Stimulated activated CD4-positive, alpha-beta T cell treated with anti-CD3 and anti-CD28 coated beads, Interleukin-2, amount 100 ng/mL, for 24 hours (primary cell): ENCODE data around the gene CPEB1.

Experiments used
- DNase-seq, 2 donors: peaks; one replicate each; pipeline ENCODE4 v3.0.0-alpha.2; 2020

Gene CPEB1

DNA sequence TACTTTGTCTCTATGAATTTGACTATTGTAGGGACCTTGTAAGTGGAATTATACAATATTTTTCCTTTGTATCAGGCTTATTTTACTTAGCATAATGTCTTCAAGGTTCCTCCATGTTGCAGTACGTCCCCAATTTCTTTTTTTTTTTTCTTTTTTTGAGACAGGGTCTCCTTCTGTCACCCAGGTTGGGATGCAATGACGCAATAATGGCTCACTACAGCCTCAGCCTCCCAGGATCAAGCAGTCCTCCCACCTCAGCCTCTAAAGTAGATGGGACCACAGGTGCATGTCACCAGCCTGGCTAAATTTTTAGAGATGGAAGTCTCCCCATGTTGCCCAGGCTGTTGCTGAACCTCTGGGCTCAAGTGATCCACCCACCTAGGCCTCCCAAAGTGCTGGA lies 66.5 kb downstream of the CPEB1 start:
- DNase-seq = no peak

DNA sequence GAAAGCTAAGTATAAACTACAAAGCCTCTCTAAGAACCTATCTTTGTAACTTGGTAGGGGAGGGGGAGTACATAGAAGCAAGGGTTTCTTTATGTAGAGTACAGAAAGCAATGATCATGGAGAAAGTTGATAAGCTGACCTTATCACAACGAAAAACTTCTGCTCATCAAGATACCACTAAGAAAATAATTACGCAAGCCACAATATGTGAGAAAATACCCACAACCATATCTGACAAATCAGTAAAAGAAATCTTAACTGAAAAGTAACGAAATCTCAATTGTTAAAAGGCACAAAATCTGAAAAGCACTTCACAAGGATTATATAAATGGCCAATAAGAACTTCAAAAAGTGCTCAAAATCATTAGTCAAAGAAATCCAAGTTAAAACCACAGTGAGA lies 71.8 kb downstream of the CPEB1 start:
- DNase-seq = no peak

DNA sequence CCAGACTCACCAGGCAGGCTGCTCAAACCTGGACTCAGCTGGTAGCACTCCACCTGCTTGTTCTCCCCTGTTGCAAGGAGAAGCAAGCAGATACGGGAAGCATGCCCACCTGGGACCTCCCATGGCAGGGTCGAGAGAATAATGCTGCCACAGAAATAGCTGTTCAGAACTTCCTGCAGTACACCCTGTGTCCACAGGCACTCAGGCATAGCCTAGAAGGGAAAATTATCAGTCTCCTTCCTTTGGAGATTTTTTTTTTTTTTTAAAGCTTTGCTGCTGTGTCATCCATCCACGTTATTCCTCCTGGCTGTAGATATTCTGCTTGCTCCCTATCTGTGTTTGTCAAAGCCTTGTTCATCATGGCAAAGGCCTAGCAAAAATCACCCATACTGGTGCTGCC lies 74.2 kb downstream of the CPEB1 start:
- DNase-seq = no peak

DNA sequence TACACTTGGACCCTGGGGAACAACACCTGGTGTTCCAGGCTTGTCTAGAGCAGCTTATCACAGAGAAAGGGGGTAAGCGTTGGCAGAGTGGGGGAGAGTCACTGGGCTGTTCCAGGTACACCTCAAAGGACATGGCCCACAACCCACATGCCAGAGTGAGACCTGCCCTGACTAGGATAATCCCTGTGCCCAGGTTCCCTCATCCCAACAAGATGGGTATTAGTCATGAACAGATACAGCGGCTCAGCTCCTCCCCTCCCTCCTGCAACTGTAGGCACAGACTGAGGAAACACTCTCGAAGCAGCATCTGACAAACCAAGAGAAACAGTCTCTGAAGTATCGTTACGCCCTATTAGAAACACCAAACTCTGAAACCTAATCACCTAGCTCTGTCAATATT lies 74.9 kb downstream of the CPEB1 start:
- no peak for DNase-seq

DNA sequence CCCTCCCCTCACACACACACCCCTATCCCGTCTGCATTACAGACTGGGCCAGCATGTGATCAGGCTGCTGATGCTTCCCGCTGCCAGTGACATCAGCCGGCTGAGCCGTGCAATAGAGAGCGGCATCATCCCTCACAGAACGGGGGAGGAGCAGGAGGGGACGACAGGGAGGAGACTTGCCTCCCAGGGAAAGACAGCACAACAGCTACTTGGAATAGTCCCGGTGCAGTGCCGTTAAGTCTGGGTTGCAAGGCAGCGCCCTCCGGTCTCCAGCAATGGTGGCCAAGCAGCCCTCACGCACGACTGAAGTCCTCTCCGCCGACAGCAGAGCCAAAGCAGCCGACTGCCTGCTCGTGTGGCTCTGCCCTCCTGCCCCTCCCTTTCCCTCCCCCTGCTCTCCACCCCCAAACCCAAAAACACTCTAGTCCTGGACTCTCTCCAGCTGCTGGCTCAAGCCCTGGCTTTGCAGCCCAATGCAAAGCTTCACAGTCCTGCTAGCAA lies 75.4 kb downstream of the CPEB1 start:
- DNase-seq = peak in 1 of 2 donors; percentile 5

DNA sequence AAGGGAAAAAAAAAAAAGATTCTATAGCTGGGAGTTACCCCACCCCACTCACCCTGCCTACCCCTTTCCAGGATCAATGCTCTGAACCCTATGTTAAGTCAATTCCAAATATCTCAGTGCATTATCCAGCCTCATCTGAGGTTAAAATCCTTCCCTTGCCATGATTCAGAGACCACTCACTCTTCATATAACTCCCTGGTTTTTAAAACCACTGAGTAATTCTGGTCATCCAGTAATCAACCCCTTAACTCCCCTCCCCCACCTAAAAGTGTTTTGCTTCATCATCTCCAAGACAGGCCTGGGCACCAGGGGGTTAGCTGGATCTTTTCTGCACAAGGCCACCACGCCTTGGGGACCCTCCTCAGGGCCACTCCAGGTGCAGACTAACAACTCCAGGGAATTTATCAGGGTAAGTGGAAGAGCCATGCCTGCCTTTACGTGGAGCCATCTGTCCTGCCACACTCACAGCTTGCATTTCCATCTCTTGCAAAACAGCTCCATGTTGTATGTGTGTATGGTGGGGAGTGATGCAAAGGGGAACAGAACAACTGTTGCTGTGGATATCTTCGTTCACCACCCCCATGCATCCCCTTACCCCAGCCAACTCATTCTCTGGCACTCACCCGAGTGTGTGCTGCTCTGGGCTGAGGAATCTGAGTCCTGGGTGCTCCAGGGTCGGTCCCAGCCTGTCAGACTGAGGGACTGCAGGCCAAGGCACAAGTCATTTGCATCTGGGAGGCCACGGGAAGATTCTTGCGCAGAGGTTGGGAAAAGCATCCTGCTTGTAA lies 76.2 kb downstream of the CPEB1 start:
- no peak for DNase-seq

DNA sequence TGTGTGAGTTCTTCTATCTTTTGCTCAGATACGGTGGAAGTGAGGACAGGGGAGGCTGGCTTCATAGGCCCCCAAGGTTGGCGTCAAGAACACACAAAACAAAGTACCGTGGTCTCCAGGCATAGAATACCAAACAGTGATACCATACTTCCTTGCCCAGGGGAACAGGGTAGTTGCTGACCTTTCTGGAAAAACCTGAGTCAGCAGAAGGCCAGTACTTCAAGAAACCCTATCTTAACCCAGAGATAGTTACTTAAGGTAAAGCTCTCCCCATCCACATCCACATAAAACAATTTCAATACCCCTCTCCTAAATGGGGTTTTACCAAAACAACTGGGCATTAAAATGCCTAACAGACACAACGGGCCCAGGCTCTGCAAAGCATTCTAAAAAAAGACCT lies 77.3 kb downstream of the CPEB1 start:
- DNase-seq = no peak

DNA sequence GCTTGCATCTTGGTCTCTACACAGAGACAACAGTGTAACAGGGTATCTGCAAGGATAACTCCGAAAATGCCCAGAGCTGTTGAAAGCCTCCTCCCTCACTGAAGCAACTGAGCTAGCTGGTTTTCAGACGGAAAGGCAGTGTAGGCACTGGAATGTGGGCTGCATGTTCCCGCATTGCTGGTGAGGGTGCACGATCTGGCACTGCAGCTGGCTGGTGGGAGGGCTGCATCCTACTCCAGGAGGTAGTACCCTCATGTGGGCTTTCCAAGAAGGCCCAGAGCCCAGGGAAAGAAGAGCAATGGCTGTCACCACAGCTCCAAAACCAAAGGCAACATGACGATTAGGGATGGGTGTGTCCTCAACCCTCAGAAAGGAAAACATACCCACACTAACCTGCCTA lies 78.2 kb downstream of the CPEB1 start:
- no peak for DNase-seq

DNA sequence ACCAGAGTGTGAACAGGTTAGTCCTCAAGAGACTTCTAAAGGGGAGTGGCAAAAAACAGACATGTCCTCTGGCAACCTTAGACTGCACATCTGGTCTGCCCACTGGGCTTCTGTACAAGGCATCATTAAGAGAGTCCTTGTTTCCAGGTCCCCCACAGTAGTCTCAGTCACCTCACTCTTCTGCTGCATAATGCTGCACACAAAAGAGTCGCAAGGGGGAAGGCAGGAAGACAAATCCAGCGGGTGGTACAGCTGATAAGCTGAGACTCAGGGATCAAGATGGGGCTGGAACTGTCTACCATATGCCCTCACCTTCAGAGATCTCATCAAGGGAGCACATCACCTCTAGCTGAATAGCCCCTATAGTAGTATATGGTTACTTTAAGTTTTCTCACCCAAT lies 79.5 kb downstream of the CPEB1 start:
- no peak for DNase-seq

DNA sequence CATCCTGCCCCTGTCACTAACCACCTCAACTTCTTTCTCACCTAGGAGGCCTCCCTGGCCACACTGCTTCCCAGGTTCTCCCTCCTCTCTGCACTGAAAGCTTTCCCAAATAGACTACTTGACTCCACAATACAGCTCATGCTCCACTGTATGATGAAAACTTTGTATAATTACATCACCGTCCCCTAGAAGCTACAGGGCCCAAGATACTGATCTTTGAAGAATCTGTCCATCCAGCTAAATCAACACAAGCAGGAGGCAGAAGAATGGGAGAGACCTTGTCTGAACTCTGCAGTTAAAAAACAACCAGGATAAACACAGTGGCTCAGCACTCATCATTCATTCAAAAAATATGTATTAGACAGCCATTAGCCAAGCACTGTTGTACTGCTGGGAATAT lies 80.5 kb downstream of the CPEB1 start:
- DNase-seq = no peak

DNA sequence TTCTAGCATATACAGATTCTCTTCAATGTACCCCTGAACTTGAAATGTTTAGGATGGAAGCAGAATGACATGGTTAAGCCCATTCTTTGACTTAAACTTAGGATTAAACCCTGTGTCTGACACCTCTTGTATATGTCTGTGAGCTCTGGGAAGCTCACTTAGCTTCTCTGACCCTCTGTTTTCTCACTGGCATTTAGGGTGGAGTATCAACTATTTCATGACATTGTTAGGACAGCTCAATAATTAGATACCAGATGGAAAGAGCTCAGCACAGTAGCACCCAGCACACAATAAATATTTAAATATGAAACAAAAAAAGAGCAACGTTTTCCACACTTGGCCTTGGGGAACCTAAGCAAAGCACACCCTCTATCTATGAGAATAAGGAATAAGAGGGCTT lies 88.7 kb downstream of the CPEB1 start:
- no peak for DNase-seq

DNA sequence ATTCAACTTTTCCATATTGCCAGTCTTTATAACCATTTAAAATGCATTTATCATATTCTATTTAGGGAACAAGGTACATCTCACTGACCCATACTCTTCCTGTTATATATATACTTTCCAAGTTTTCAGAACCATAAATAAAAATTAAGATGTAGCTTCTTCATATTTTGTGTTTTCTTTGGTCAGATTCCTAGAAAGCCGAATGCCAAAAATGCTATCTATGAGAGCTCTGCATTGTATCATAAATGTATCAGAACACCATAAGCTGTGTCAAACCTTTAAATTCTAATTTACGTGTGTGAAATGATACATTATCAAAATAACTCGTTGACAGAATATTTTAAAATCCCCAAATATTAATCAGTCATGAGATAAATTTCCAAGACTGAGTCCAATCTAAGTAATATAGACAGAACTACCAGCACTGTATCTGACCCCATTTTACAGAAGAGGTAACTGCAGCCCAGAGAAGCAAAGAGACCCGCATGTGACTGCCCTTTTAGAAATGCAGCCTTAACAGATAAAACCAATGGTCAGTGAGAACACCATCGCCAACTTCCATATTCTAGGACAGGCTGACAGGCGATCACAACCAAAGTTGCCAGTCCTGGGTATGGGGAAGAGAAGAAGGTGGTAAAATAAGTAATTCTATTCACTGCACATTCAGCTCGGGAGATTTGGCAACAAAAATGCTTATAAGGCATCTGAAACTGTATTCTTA lies 90.7 kb downstream of the CPEB1 start:
- DNase-seq = no peak

DNA sequence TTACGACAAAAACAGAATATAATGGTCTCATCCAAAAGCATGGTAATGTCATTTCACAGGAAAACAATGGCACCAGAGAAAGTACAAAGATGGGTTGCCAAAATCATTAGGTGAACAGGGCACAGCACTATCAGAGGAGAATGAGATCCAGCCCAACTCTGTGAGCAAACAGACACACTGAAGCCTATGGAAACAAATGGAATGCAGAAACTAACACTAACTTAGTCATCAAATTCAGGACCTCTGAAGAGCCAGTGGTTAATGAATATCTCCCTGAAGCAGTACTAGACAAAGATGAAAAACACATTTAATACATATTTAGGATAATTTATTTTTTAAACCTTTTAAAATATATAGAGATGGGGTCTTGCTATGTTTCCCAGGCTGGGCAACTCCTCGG lies 92.3 kb downstream of the CPEB1 start:
- no peak for DNase-seq

DNA sequence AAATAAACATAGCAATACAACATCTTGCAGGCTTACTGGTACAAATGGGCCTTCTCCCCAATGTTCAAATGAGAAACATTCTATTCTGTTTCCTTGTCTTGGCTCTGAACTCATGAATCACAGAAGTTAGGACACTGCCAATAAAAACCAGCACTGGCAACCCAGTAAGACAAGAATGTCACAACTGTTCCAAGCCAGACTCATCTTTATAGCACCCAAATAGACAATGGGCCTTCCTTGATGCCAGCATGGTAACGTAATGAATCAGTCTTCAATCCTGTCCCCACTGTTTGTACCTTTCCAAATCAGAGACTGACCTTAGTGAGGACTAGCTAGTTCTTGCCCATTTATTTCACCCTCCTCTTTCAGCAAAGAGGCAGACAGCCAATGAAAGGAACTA lies 92.8 kb downstream of the CPEB1 start:
- DNase-seq = no peak

DNA sequence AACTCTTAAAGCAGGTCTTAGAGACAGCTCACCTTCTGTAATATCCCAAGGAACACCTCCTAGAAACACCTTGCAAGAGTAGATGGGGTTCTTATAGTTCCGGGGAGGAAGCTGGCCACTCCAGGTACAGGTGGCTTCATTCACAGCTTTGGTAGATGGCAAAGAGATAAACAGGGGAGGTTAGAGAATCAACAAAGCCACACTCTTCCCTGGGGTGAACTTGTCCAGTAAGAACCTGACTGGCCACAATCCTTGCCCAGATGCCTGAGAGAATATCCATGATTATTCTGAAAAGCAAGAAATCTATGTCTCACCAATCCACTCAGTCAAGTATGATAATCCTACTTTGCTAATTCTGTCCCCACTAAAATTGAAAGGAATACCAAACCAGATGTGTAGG lies 93.3 kb downstream of the CPEB1 start:
- no peak for DNase-seq

DNA sequence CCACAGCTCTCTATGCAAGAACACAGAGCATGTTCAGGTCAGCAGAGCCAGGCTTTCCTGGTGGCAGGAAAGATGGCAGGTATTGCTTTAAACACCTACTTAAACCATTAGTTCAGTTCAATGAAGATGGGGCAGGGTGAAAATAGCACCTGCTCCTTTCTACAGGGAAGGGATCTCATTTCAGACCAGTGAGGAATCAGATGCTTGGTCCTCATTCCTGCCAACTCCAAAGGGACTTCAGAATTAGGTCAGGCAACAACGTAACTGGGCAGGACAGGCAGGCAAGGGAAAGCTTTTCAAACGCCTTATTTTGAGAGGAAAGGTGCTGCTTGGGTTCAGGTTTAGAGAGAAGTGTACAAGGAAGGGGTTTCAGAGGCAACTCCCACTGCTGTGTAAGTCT lies 94.3 kb downstream of the CPEB1 start:
- DNase-seq = no peak

DNA sequence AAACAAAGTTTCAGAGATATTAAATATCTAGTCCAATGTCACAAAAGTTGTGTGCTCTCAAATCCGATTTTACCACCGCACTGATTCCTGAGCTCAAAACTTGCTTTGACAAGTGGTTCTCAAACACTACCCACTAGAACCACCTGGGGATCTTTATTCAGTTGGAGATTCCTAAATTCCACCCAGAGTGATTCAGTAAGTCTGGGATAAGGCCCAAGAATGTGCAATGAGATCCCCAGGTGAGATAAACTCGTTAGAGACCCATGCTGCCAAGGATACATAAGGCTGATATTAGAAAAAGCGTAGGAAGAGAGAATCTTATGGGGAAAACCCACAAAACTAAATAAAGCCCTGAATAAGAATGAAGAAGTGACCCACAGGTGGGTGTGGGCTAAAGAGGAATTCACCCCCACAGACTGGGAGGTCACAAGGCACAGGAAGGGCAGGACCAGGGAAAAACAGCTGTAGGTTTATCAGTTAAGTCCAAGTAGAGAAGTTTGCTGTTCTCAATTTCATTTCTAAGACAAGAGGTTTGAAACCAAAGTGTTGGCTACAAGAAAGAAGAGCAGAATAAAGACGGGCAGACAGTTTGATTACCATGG lies 95.4 kb downstream of the CPEB1 start:
- DNase-seq = no peak

DNA sequence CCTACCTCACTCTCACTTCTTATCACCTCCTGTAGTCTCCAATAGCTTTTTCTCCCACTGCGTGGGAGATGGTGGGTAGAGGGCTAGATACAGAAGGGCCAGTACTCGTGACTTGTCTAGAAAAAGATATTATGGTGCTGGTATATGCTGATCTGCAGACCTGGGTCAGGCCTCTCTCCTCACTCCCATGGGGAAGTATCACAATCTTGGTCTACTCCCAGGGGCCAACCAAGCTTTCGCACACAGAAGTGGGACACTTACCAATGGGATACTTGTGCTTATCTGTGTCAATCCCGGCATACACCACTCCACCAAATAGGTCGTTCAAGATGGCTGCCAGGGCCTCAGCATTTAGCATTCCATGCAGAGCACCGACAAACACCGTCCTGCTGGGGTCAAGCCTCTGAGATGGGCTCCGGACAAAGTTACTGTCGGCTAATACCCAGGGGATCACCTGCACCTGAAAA lies 97.9 kb downstream of the CPEB1 start:
- no peak for DNase-seq

DNA sequence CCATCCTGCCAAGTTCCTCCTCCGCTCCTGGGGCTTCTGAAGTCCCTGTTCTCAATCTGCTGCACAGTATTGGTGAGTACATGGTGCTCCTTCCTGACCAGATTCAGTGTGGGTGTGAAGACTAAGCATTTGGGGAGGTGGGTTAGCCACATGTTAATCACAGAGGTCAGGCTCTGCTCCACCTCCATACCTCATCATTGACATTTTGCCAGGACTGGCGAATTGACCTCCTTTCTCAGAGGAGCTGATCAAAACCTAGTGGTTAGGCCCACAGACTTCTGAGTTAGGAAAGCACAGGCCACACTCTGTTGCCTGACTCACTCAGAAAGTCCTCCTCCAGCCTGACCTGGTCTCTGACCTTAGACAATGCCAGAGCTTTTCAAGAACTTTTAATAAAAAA lies 98.5 kb downstream of the CPEB1 start:
- DNase-seq = no peak

DNA sequence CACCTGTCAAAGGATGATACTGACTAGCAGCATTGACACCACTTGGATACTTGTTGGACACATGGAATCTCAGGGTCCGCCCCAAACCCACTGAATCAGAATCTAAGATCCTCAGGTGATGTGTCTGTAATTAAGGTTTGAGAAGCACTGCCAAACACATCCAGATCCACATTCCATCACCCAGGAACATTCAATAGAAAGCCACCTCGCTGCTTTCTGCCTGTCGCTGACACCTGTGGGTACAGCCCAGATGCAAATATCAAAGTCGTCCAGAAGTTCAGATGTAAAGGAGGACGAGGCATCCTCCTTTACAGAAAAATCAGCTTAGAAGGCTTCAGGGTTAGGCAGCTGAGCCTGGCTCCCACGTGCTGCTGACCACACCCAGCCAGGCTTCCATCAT lies 101.7 kb downstream of the CPEB1 start:
- DNase-seq = no peak

DNA sequence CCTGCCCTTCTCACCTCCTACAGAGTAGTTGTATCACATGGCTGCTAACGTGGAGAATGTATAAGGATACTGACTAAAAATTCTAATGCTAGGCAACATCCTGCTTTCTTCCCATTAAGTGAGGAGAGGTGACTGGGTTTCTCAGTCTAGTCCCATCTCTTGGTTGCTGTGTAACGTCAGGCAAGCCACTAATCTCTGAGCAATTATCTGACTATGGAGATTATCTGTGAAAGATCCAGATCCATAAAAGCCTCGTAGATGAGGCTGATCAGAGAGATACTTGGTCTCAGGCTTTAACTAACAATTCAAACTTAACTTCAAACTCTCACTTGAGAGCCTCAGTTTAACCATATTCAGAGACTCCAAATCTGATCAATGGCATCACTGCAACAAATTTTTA lies 102.2 kb downstream of the CPEB1 start:
- no peak for DNase-seq

DNA sequence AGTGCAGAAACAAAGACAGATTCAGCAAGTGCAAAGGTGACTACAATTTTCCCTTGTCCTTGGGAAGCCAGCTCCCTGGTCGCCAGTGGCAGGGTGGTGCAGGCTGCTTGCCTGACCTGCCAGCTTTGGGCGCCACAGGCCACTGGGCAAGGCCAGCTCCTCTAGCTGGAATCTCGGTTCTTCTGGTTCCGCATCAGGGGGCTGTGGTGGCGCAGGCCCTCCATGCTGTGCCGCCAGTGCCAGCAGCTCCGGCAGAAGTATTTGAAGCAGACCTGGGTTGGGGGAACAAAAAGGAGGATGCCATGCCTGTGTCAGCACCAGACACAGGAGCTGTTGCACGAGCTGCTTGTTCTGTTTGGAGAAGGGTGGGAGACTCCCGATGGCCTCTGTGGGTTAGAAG lies 102.7 kb downstream of the CPEB1 start:
- DNase-seq = no peak

DNA sequence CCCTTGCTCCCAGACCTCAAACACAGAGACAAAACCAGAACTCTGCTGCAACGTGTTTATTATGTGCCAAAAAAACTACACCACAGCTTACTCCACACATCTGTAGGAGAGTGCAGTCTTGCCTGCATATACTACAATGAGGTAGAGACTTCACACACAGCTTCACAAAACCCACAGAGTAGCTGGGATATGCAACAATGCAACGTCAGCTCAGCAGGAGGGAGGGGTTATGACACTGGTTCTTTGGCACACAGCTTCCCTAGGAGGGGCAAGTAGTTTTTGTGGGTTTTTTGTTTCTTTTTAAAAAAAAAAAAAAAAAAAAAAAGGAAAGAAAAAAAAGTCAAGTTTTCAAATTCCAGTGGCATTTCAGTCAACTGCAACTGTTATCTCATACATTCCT lies 104.0 kb downstream of the CPEB1 start:
- no peak for DNase-seq

DNA sequence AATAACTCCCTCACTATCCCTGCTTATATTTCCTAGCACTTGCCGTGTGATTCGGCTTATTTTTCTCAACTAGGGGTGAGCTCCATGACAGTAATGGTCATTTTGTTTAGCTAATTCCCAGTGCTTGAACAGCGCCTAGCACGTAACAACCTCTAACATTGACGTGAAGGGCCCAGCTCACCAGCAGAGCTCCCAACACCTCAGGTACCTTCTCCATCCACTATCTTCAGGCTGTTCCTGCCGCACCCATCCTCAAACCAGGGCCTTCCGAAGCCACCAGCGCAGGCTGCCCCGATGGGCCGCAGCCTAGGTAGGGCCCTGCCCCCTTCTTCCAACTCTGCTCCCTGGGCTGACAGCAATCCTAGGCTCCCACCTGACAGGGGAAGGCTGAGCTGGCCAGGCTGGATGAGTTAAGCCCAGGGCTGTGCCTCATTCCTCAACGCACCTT lies 106.2 kb downstream of the CPEB1 start:
- DNase-seq = peak in 1 of 2 donors; percentile 11
